ENCODE measurements around the gene LKAAEAR1. TPM values are rescaled to one million over a fixed set of nuclear protein-coding genes. Genes with fewer than 3 reads are reported as not detected.

The LKAAEAR1 gene
- total and polyA plus RNA-seq, 2 of the 13 experiments (the other 11 are each of a cell fraction or from before 2014, with no cell fraction given) = not detected

DNA sequence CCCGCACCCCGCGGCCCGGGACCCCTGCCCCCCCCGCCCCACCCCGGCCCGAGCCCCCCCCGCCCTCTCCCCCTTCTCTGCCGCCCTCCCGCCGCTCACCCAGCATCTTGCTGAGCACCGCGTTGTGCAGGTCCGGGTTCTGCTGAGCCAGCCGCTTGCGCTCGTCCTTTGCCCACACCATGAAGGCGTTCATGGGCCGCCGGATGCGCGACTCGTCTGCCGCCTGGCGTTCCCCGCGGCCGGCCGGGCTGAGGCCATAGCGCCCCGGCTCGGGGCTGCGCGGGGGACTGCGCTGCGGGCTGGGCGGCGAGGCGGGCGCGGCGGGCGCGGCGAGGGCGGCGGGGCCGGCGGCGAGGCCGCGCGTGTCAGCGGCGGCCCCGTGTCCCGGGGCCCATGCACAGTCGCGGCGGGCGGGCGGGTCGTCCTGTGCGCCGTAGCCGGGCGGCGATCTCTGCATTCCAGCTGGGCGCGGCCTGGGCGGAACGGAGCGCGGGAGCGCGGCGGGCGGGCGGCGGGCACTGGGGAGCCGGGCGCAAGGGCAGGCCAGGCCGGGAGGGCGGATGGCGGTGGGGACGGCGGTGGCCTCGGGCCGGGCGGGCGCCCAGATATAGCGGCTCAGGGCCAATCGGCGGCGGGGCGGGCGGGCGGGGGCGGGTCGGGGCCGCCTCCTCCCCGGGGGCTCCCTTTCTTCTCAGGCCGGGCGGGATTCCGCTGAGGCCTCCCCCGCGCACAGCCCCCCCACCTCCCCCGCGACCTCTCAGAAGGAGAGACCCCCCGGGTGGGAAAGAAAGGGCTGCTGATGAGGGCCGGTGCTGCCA, 34.9 kb downstream of the LKAAEAR1 start, which contains the start of gene SOX18 (continued):
- TF ChIP-seq, protein P1, sequence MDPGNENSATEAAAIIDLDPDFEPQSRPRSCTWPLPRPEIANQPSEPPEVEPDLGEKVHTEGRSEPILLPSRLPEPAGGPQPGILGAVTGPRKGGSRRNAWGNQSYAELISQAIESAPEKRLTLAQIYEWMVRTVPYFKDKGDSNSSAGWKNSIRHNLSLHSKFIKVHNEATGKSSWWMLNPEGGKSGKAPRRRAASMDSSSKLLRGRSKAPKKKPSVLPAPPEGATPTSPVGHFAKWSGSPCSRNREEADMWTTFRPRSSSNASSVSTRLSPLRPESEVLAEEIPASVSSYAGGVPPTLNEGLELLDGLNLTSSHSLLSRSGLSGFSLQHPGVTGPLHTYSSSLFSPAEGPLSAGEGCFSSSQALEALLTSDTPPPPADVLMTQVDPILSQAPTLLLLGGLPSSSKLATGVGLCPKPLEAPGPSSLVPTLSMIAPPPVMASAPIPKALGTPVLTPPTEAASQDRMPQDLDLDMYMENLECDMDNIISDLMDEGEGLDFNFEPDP (CRISPR knock-in tag; conservative IDR thresholded peaks at IDR 0.05) = no peak
- TF ChIP-seq BATF2 (CRISPR knock-in tag; IDR thresholded peaks at IDR 0.05) (no peak), MIXL1 (CRISPR knock-in tag; IDR thresholded peaks at IDR 0.05) (no peak), GABPB1 (CRISPR knock-in tag; IDR thresholded peaks at IDR 0.05) (peak; percentile 42; the same call in 1 of the 2 replicates), ISX (CRISPR knock-in tag; conservative IDR thresholded peaks at IDR 0.05) (no peak), PAF1 (CRISPR knock-in tag; IDR thresholded peaks at IDR 0.05) (no peak), ZNF770 (CRISPR knock-in tag; IDR thresholded peaks at IDR 0.05) (no peak), SOX6 (IDR thresholded peaks at IDR 0.05) (no peak), SOX6 (CRISPR knock-in tag; IDR thresholded peaks at IDR 0.05) (no peak), ZNF670 (CRISPR knock-in tag; IDR thresholded peaks at IDR 0.05; ENCODE audit: borderline replicate concordance) (no peak), ZNF790 (CRISPR knock-in tag; IDR thresholded peaks at IDR 0.05; ENCODE audit: borderline replicate concordance) (no peak), MTF2 (CRISPR knock-in tag; IDR thresholded peaks at IDR 0.05; ENCODE audit: borderline replicate concordance) (no peak), ZBTB3 (CRISPR knock-in tag; IDR thresholded peaks at IDR 0.05; ENCODE audit: borderline replicate concordance, low read depth) (no peak), ZNF740 (CRISPR knock-in tag; IDR thresholded peaks at IDR 0.05) (no peak; the same call in 1 of the 2 replicates), GLMP (CRISPR knock-in tag; IDR thresholded peaks at IDR 0.05; ENCODE audit: borderline replicate concordance) (no peak), ZNF75D (CRISPR knock-in tag; IDR thresholded peaks at IDR 0.05; ENCODE audit: borderline replicate concordance) (no peak), RFX5 (IDR thresholded peaks at IDR 0.05; ENCODE audit: low read depth, low read length) (no peak)
- TF ChIP-seq, protein P2, sequence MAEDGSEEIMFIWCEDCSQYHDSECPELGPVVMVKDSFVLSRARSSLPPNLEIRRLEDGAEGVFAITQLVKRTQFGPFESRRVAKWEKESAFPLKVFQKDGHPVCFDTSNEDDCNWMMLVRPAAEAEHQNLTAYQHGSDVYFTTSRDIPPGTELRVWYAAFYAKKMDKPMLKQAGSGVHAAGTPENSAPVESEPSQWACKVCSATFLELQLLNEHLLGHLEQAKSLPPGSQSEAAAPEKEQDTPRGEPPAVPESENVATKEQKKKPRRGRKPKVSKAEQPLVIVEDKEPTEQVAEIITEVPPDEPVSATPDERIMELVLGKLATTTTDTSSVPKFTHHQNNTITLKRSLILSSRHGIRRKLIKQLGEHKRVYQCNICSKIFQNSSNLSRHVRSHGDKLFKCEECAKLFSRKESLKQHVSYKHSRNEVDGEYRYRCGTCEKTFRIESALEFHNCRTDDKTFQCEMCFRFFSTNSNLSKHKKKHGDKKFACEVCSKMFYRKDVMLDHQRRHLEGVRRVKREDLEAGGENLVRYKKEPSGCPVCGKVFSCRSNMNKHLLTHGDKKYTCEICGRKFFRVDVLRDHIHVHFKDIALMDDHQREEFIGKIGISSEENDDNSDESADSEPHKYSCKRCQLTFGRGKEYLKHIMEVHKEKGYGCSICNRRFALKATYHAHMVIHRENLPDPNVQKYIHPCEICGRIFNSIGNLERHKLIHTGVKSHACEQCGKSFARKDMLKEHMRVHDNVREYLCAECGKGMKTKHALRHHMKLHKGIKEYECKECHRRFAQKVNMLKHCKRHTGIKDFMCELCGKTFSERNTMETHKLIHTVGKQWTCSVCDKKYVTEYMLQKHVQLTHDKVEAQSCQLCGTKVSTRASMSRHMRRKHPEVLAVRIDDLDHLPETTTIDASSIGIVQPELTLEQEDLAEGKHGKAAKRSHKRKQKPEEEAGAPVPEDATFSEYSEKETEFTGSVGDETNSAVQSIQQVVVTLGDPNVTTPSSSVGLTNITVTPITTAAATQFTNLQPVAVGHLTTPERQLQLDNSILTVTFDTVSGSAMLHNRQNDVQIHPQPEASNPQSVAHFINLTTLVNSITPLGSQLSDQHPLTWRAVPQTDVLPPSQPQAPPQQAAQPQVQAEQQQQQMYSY (CRISPR knock-in tag; IDR thresholded peaks at IDR 0.05) = no peak
- TF ChIP-seq, protein P3, sequence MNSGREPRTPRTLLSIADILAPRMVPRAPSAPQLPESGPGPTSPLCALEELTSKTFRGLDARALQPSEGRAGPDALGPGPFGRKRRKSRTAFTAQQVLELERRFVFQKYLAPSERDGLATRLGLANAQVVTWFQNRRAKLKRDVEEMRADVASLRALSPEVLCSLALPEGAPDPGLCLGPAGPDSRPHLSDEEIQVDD (CRISPR knock-in tag; IDR thresholded peaks at IDR 0.05; ENCODE audit: borderline replicate concordance) = no peak

Data from HepG2 (cell line).